Mesothelial cell of epicardium (in vitro differentiated cells): Measurements from ENCODE around the gene BTD. TPM values are rescaled to one million over a fixed set of nuclear protein-coding genes. Genes with fewer than 3 reads are reported as not detected.

Experiments
- DNase-seq, 2 experiments: peaks; one replicate each; pipeline ENCODE4 v3.0.0; 2021; ENCODE audit warnings: low spot score in 2 of 2; ENCODE audit not compliant: unreplicated experiment in 2 of 2
- H3K27ac Mint-ChIP-seq: 2 replicates; pipeline ENCODE4 v1.8.0; 2021; ENCODE audit warnings: mixed read lengths
- H3K27me3 Mint-ChIP-seq: 2 replicates; pipeline ENCODE4 v1.8.0; 2021; ENCODE audit warnings: low read depth, mixed read lengths
- H3K36me3 Mint-ChIP-seq: 2 replicates; pipeline ENCODE4 v1.8.0; 2021; ENCODE audit warnings: mixed read lengths
- H3K4me1 Mint-ChIP-seq: 2 replicates; pipeline ENCODE4 v1.8.0; 2021; ENCODE audit warnings: mixed read lengths
- H3K4me3 Mint-ChIP-seq: 2 replicates; pipeline ENCODE4 v1.8.0; 2021; ENCODE audit warnings: mild to moderate bottlenecking, moderate library complexity, mixed read lengths
- H3K9me3 Mint-ChIP-seq: 2 replicates; pipeline ENCODE4 v1.8.0; 2021; ENCODE audit warnings: mixed read lengths
- total RNA-seq: library from RNA; stranded (reverse); gene quantifications from 3 replicates; pipeline ENCODE4 v1.2.1, GENCODE V29; 2021
- TF ChIP-seq, protein P1 (sequence below): fragments of 200-600 bp; sonication (generic); IDR thresholded peaks from one replicate; pipeline ENCODE4 v1.5.0; 2021; ENCODE audit warnings: antibody characterized with exemption; ENCODE audit not compliant: unreplicated experiment

BTD gene
- total RNA-seq, 1 donor from 2014 or later, result 12.5 TPM

DNA sequence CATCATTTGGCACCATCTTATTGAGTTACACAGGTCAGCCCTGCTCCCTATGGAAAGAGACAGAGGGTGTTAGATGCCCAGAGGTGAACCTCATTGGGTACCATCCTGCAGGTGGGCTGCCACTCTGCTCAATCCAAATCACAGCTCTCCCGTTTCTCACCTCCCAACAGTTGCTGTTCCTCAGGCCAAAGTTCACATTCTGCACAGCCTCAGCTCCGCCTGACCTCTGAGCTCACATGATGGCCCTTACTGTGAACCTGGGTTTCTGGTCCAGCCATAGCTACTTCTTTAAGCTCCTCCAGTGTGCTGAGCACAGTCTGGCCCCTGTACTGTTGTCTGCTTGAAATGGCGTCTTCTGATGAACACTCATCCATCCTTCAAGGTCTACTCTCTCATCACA lies 47.8 kb downstream of the BTD start:
- no peaks in the 10 kb centered on the region for H3K27me3 Mint-ChIP-seq
- DNase-seq, result no peak
- no peak overlapping the region for H3K4me3 Mint-ChIP-seq
- TF ChIP-seq, protein P1, sequence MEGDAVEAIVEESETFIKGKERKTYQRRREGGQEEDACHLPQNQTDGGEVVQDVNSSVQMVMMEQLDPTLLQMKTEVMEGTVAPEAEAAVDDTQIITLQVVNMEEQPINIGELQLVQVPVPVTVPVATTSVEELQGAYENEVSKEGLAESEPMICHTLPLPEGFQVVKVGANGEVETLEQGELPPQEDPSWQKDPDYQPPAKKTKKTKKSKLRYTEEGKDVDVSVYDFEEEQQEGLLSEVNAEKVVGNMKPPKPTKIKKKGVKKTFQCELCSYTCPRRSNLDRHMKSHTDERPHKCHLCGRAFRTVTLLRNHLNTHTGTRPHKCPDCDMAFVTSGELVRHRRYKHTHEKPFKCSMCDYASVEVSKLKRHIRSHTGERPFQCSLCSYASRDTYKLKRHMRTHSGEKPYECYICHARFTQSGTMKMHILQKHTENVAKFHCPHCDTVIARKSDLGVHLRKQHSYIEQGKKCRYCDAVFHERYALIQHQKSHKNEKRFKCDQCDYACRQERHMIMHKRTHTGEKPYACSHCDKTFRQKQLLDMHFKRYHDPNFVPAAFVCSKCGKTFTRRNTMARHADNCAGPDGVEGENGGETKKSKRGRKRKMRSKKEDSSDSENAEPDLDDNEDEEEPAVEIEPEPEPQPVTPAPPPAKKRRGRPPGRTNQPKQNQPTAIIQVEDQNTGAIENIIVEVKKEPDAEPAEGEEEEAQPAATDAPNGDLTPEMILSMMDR, result no peak
- no peak overlapping the region for H3K27ac Mint-ChIP-seq
- H3K4me1 Mint-ChIP-seq, result peaks cover 31% of the 10 kb centered on the region
- H3K36me3 Mint-ChIP-seq, result no peaks in the 10 kb centered on the region
- no peaks in the 10 kb centered on the region for H3K9me3 Mint-ChIP-seq

DNA sequence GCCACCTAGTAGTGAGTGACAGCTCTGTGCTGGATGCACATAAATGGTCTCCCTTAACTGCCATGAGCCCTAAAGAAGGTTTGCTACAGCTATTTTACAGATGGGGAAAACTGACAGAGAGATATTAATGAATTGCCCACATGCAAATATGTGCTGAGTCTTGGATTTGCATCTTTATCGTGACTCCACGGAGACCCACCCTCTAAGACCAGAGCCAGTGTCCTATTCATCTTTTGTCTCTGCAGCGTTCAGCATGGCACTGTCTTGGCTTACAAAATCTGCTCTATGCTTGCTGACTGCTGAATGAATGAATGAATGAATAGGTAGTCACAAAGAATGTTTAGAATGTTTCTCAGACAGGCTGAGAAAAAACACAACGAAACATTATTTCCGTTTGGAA lies 48.3 kb downstream of the BTD start:
- TF ChIP-seq, protein P1, result no peak
- no peak for DNase-seq
- H3K4me1 Mint-ChIP-seq, result peaks cover 31% of the 10 kb centered on the region
- no peak overlapping the region for H3K4me3 Mint-ChIP-seq
- peaks cover under 1% of the 10 kb centered on the region for H3K9me3 Mint-ChIP-seq
- H3K27me3 Mint-ChIP-seq, result no peaks in the 10 kb centered on the region
- H3K36me3 Mint-ChIP-seq, result no peaks in the 10 kb centered on the region
- H3K27ac Mint-ChIP-seq, result no peak overlapping the region

DNA sequence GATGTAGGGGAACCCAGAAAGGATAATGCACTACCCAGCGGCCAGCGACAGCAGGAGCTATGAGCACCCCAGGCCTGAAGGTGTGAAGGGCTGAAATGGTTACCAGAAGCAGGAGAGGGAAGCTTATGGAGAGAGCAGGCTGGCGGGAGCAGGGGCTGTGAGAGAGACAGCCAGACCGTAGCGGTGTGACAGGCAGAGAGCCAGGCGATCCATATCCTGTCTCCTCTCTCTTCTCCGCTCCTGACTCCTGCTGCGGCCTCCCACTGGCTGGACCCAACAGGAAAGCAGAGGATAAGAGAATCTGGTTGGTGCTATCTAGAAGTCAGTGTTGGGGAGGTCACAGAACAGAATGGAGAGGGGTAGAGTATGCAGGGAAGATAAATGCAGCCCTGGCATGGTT lies 49.9 kb downstream of the BTD start:
- Mint-ChIP-seq H3K27me3 (no peaks in the 10 kb centered on the region), H3K9me3 (peaks cover 9% of the 10 kb centered on the region), H3K4me1 (peaks cover 17% of the 10 kb centered on the region), H3K4me3 (no peak overlapping the region), H3K27ac (no peak overlapping the region), H3K36me3 (peaks cover 5% of the 10 kb centered on the region)
- TF ChIP-seq, protein P1, result no peak
- DNase-seq, result no peak

DNA sequence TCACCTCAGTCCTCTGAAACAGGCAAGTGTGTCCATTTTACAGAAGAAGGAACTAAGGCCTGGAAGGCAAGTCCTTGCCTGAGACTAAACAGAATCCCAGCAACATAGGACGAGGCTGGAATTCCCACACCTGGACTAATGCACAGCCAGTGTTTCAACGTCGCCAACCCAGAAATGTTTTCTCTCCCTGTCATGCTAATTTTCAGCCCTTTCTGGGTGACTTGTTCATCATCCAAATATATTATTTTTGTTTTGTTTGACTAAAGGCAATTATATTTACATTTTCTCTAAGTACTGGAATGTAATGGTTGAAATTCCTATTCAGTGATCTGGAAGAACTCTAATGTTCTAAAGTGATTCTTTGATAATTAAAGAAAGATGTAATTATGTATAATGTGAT lies 51.8 kb downstream of the BTD start:
- H3K9me3 Mint-ChIP-seq, result peaks cover 15% of the 10 kb centered on the region
- TF ChIP-seq, protein P1, result no peak
- H3K27ac Mint-ChIP-seq, result no peak overlapping the region
- no peaks in the 10 kb centered on the region for H3K4me1 Mint-ChIP-seq
- no peak overlapping the region for H3K4me3 Mint-ChIP-seq
- peaks cover 7% of the 10 kb centered on the region for H3K36me3 Mint-ChIP-seq
- H3K27me3 Mint-ChIP-seq, result no peaks in the 10 kb centered on the region
- no peak for DNase-seq

DNA sequence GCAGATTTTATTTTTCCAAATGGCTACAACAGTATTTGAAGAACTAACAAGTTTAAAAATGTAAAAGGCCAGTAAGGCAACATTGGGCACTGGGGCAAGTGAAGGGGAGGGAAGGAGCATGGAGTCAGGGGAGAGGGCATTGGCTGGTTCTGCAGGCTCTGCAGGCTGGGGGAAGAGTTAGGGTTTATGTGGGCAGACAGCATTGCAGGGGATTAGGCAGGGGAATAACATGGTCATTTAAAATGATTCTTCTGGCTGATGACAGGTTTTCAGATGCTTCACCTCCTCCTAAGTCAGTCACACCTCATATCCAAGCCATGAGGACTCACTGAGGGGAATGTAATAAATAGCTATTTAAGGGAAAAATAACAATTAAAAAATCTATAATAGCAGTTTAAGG lies 52.6 kb downstream of the BTD start:
- Mint-ChIP-seq H3K4me1 (no peaks in the 10 kb centered on the region), H3K4me3 (no peak overlapping the region), H3K27me3 (no peaks in the 10 kb centered on the region), H3K9me3 (peaks cover 15% of the 10 kb centered on the region), H3K27ac (no peak overlapping the region), H3K36me3 (peaks cover 7% of the 10 kb centered on the region)
- no peak for DNase-seq
- TF ChIP-seq, protein P1, result no peak

DNA sequence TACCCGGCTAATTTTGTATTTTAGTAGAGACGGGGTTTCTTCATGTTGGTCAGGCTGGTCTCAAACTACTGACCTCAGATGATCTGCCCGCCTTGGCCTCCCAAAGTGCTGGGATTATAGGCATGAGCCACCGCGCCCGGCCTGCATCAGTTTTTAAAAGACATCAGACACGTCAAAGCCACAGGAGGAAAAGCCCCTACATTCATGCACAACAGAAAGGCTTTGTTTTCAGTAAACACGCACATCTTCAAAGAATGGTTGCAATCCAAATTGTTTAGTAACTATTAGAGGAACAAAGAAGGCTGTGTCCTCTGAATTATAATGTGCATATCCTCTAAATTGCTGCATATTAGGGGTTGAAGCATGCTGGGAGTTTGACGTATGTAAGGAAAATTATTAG lies 53.3 kb downstream of the BTD start:
- no peak for DNase-seq
- Mint-ChIP-seq H3K4me1 (peaks cover 6% of the 10 kb centered on the region), H3K36me3 (peaks cover 7% of the 10 kb centered on the region), H3K27me3 (no peaks in the 10 kb centered on the region), H3K27ac (no peak overlapping the region), H3K9me3 (peaks cover 20% of the 10 kb centered on the region), H3K4me3 (no peak overlapping the region)
- TF ChIP-seq, protein P1, result no peak
